Measurements from ENCODE around the gene GRIK4. TPM values are rescaled to one million over a fixed set of nuclear protein-coding genes. Genes with fewer than 3 reads are reported as not detected.

The GRIK4 gene
- total RNA-seq, 3 donors from 2014 or later: 0.36 to 0.51 TPM; not detected in 1

DNA sequence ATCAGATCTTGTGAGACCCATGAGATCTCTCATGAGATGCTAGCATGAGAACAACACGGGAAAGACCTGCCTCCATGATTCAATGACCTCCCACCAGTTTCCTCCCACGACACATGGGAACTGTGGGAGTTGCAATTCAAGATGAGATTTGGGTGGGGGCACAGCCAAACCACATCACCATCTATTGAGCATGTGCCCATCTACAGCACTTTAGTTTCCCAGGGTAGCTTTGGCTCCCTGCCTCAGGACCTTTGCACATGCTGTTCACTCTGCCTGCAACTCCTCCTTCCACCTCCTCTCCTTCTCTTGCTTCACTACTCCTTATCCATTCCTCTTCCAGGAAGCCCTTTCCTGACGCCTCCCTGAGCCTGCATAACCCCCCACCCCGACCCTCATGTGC is 17.2 kb downstream of the GRIK4 start:
- TF ChIP-seq, protein P1, sequence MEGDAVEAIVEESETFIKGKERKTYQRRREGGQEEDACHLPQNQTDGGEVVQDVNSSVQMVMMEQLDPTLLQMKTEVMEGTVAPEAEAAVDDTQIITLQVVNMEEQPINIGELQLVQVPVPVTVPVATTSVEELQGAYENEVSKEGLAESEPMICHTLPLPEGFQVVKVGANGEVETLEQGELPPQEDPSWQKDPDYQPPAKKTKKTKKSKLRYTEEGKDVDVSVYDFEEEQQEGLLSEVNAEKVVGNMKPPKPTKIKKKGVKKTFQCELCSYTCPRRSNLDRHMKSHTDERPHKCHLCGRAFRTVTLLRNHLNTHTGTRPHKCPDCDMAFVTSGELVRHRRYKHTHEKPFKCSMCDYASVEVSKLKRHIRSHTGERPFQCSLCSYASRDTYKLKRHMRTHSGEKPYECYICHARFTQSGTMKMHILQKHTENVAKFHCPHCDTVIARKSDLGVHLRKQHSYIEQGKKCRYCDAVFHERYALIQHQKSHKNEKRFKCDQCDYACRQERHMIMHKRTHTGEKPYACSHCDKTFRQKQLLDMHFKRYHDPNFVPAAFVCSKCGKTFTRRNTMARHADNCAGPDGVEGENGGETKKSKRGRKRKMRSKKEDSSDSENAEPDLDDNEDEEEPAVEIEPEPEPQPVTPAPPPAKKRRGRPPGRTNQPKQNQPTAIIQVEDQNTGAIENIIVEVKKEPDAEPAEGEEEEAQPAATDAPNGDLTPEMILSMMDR (IDR thresholded peaks at IDR 0.05): no peak
- no peak for ATAC-seq
- no peak for DNase-seq
- Histone ChIP-seq H3K9me3 (no peaks in the 10 kb centered on the region), H3K4me1 (ENCODE audit: low read depth) (peaks cover 14% of the 10 kb centered on the region), H3K36me3 (ENCODE audit: low read depth) (no peaks in the 10 kb centered on the region), H3K4me3 (no peak overlapping the region)
- intact Hi-C loops (cut with DNase I, micrococcal nuclease): no loop called here

DNA sequence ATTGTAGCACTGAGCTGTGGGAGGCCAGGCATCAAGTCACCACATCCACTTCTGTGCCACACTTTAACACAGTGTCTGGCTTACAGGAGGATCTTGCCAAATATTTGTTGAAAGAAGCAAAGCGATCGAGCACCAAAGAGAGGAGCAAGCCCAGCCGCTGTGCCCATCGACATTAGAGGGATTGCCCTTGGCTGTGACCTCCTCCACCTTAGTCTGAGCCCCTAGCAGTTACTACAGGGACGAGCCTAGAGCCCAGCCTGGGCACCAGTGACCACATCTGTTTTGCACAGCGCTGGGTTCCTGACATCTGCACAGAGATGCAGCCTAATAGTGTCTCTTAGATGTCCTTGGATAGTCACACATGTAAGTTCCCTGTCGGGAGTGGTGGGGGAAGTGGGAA is 17.7 kb downstream of the GRIK4 start:
- Histone ChIP-seq H3K4me3 (no peak overlapping the region), H3K4me1 (ENCODE audit: low read depth) (peaks cover 14% of the 10 kb centered on the region), H3K36me3 (ENCODE audit: low read depth) (no peaks in the 10 kb centered on the region), H3K9me3 (no peaks in the 10 kb centered on the region)
- TF ChIP-seq, protein P1 (IDR thresholded peaks at IDR 0.05): no peak
- ATAC-seq (no peak), DNase-seq (no peak)
- intact Hi-C loops (cut with DNase I, micrococcal nuclease): no loop called here

DNA sequence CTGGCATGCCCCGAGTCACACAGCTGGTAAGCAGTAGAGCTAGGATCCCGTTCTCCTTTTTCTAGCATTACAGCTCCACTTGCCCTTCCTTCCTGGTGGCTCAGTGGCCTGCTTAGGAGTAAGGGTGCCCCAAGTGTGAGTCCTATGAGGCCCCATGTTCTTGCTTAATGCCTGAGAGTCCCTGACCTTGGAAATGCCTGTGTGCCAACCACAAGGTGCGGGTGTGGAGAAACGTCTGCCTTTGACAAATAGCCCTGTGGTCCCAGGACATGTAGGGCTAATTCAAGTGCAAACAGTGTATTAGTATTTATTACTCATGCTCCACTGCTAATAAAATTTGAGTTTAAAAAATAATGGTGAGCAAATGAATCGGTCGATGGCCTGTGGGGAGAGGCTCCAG is 18.4 kb downstream of the GRIK4 start:
- H3K4me3 ChIP-seq: no peak overlapping the region
- H3K36me3 ChIP-seq (ENCODE audit: low read depth): no peaks in the 10 kb centered on the region
- H3K9me3 ChIP-seq: no peaks in the 10 kb centered on the region
- intact Hi-C loops (cut with DNase I, micrococcal nuclease): no loop called here
- TF ChIP-seq, protein P1 (IDR thresholded peaks at IDR 0.05): no peak
- H3K4me1 ChIP-seq (ENCODE audit: low read depth): peaks cover 14% of the 10 kb centered on the region
- ATAC-seq: no peak
- no peak for DNase-seq

DNA sequence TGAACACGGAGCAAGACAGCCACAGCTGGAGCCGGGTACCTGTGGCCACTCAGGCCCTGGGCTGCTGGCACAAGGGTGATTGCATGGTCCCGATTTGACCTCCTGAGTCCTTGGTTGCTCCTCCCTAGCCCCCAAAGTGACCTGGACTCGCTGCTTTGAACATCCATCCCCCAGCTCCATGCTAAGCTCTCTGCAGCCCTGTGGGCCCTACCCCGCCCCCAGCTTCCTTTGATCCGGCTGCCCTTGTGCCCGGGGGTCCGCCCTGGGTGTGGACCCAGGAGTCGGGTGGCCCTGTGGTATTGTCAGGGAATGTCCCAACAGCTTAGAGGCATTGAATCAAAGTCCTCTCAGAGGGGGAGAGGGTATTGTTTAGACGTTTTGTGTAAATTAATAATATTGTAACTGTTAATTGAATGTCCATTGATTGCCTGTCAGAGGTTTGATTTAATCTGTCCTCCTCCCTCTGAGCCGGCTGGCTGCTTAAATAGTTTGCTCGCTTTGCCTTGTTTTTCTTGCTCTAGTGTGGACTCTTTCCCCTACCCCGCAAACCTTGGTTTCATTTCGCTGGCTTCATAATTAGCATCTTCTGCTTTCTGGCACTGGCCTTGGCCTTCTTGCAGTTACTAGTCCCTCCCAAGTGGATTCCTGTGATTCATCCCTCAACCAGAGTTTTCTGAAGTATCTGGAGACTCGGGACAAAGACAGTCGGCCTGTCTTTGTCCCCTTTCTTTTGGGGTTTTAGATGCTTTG is 20.7 kb downstream of the GRIK4 start:
- TF ChIP-seq, protein P1 (IDR thresholded peaks at IDR 0.05): no peak
- ATAC-seq (no peak), DNase-seq (no peak)
- no peak overlapping the region for H3K4me3 ChIP-seq
- no peaks in the 10 kb centered on the region for H3K9me3 ChIP-seq
- intact Hi-C loops (cut with DNase I, micrococcal nuclease): no loop called here
- H3K36me3 ChIP-seq (ENCODE audit: low read depth): no peaks in the 10 kb centered on the region
- no peaks in the 10 kb centered on the region for H3K4me1 ChIP-seq (ENCODE audit: low read depth)

DNA sequence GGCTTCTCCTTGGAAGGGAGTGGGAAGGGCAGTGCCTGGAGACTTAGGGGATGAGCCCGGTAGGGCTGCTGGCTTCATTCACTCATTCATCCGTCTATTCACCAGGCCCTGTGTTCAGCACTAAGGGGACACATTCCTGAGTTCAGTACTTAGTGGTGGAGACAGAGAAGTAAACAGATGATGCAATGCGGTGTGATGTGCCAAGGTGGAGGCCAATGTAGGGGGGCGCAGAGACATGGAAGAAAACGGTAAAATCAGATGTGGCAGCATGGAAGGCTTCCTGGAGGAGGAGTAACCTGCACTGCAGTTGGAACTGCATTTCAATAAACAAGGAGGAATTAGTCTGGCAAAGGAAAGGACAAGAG is 21.3 kb downstream of the GRIK4 start:
- TF ChIP-seq, protein P1 (IDR thresholded peaks at IDR 0.05): no peak
- H3K36me3 ChIP-seq (ENCODE audit: low read depth): no peaks in the 10 kb centered on the region
- H3K4me1 ChIP-seq (ENCODE audit: low read depth): no peaks in the 10 kb centered on the region
- ATAC-seq (no peak), DNase-seq (no peak)
- no peak overlapping the region for H3K4me3 ChIP-seq
- no peaks in the 10 kb centered on the region for H3K9me3 ChIP-seq
- intact Hi-C loops (cut with DNase I, micrococcal nuclease): no loop called here

Data from mucosa of descending colon (tissue), 3 donors.